PFSK-1 (cell line): ENCODE data around the gene CLIC4.

ENCODE experiments used
- FOXP2 ChIP-seq: optimal IDR thresholded peaks from 2 replicates; pipeline ENCODE3; 2011; ENCODE audit warnings: borderline replicate concordance, control low read depth, inconsistent platforms; ENCODE audit not compliant: insufficient read depth; ENCODE audit errors: extremely low read length, extremely low read depth
- POLR2AphosphoS5 ChIP-seq: IDR thresholded peaks from 2 replicates; pipeline ENCODE4 v1.6.1; 2012; ENCODE audit warnings: low read depth, mild to moderate bottlenecking, control low read depth, low read length, moderate library complexity
- REST ChIP-seq, 2 experiments: IDR thresholded peaks; 2 replicates each; pipeline versions ENCODE4 v1.6.1 to v1.8.0; 2011 to 2012; ENCODE audit warnings: low read depth in 2 of 2, low read length in 2 of 2, control low read depth in 1 of 2, inconsistent platforms in 1 of 2, mild to moderate bottlenecking in 1 of 2, moderate library complexity in 1 of 2; ENCODE audit not compliant: insufficient read depth in 1 of 2
- SIN3A ChIP-seq: IDR thresholded peaks from 2 replicates; pipeline ENCODE4 v1.6.1; 2012; ENCODE audit warnings: mild to moderate bottlenecking, low read length, moderate library complexity, borderline replicate concordance; ENCODE audit not compliant: insufficient read depth
- TAF1 ChIP-seq: IDR thresholded peaks from 2 replicates; pipeline ENCODE4 v1.6.1; 2012; ENCODE audit warnings: low read length, control low read depth, borderline replicate concordance; ENCODE audit not compliant: insufficient read depth

Gene CLIC4

DNA sequence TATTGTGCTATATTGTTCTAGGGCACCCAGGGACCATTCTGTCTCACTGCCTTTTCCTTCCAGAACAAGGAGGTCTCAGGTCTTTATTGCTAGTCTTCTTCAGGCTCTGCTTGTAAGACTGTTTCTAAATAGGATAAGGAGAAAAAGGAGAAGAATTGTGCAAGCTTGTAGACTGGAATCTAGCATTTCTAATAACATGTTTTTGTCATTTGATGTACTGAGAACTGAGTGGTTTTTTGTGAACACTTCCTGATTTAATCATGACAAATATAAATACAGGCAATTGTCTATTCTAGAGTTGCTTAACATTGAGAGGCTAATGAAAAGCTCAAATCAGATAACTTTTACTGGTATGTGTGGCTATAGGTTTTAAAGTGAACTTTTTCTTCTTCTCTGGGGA, 77.6 kb downstream of the CLIC4 start:
- TF ChIP-seq SIN3A (no peak), FOXP2 (no peak), POLR2AphosphoS5 (no peak), TAF1 (no peak), REST (IDR thresholded peaks at IDR 0.05; ENCODE audit: insufficient read depth in 1 of 2, low read depth in 2 of 2, low read length in 2 of 2) (no peak)

- TF ChIP-seq POLR2AphosphoS5 (no peak), SIN3A (no peak), REST (IDR thresholded peaks at IDR 0.05; ENCODE audit: insufficient read depth in 1 of 2, low read depth in 2 of 2, low read length in 2 of 2) (no peak), FOXP2 (no peak), TAF1 (no peak)
Measured at GRCh38 chr1:24825174-24825573, 79.9 kb downstream of the CLIC4 start.

DNA sequence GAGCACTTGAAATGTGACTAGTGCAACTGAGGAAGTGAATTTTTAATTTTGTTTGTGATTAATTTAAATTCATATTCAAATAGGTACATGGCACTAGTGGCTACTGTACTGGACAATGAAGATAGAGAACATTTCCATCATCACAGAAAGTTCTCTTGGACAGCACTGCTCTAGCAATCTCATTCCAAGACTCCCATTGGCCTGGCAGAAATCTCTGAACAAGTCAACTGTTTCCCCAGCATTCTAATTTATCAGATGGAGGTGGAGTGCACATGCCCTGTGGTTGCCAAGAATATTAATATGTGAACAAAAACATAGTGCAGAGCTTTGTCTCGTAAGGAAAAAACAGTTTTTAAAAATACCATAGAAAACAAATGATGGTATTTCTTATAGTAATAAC, 81.3 kb downstream of the CLIC4 start:
- TF ChIP-seq TAF1 = no peak
- TF ChIP-seq FOXP2 = no peak
- TF ChIP-seq POLR2AphosphoS5 = no peak
- no peak for TF ChIP-seq REST (IDR thresholded peaks at IDR 0.05; ENCODE audit: insufficient read depth in 1 of 2, low read depth in 2 of 2, low read length in 2 of 2)
- no peak for TF ChIP-seq SIN3A

- TF ChIP-seq POLR2AphosphoS5 = no peak
- TF ChIP-seq FOXP2 = no peak
Measured at GRCh38 chr1:24827379-24828135, 82.3 kb downstream of the CLIC4 start.

DNA sequence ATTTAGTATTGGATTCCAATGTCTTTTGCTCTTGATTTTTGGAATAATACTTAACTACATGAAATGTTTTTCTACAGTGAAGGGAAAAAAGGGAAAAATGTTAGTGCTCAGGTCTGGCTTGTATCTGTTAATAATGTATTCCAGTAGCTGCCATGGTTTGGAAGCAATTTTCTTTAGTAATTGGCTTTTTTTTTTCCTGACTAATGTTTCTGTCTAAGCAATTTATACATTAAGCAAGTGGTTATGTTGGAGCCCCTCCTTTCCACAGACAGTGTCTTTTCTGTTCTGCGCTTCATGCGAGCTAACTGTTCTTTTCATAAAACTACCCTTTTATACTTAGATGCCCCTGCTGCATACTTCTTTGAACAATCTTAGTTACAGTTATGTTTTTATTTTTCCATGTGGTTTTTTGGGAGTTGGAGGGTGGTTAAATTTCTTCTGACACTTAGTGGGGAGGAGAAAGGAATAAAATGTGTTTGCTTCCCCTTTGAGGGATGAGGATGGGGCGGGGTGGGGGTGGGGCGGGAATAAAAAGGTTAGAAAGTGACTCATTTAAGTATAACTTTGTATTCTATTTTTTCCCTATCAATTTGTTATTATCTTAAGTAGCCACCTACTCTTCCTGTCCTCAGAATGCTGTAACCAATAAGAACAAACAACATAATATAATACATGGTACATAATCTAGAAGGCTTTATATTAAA, 83.1 kb downstream of the CLIC4 start:
- TF ChIP-seq SIN3A = no peak
- no peak for TF ChIP-seq POLR2AphosphoS5
- no peak for TF ChIP-seq FOXP2
- no peak for TF ChIP-seq TAF1
- no peak for TF ChIP-seq REST (IDR thresholded peaks at IDR 0.05; ENCODE audit: insufficient read depth in 1 of 2, low read depth in 2 of 2, low read length in 2 of 2)
